ENCODE data around the gene ZC3H4. TPM values are rescaled to one million over a fixed set of nuclear protein-coding genes. Genes with fewer than 3 reads are reported as not detected.
"Not testable (repeated sequence)": the region's sequence is repeated elsewhere in the genome, so short reads cannot be mapped to it uniquely, and the experiment has no call there.

ZC3H4 gene
- total RNA-seq, 1 experiment from 2014 or later, result 7.5 TPM

DNA sequence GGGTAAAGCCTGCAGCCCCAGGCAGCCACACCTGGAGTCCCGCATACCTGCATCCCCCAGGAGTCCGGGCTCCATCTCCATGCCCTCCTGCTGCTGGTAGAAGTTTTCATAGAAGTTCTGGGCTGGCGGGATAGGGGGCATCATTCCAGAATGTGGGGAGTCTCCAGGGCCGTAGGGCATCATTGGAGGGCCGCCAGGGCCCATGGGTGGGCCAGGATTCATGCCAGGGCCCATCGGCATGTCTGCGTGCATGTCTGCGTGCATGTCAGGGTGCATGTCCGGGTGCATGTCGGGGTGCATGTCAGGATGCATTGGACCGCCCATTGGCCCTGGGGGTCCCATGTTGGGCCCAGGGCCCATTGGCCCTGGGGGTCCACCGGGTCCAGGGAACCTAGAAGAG, 41.8 kb downstream of the ZC3H4 start:
- in situ Hi-C loops (cut with HindIII; ENCODE audit: low pct_unique_long_range_greater_than_20kb, low sequenced_read_pairs), result no loop called here
- no peak for DNase-seq (ENCODE audit: low read depth, low spot score)

DNA sequence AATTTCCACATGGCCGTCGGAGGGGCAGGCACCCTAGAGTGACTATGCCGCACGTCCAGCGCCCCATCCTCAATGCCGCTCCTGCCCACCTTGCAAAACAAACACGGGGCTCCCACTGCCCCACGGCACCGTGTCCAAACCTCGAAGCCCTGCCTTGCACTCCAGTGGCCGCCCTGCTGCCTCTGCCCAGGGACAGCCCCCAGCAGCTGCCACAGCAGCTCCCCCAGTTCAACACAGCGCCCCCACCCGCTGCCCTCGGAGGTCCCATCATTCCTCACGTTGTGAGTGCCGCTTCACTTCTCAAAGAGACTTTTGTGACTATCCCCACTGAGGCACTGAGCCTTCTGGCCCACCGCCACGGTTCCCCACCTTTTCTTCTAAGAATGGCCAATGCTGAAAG, 42.8 kb downstream of the ZC3H4 start:
- in situ Hi-C loops (cut with HindIII; ENCODE audit: low pct_unique_long_range_greater_than_20kb, low sequenced_read_pairs), result no loop called here
- DNase-seq (ENCODE audit: low read depth, low spot score), result no peak

DNA sequence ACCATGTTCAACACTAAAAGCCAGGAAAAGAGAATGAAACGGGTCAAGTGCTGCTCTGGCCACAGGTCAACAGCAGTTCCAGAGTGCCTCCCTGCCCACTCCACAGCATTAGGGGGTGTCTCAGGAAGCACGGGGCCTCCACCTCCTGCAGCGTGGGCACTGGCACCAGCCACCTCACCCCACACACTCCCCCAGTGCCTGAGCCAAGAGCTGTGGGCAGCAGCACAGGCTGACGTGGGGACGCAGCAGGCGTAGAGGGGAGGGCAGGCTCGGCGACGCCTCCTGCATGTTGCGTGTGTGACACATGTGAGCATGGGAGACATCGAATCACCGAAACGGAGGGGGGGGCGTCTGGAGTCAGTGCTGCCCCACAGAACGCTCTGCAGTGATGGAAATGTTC, 43.8 kb downstream of the ZC3H4 start:
- in situ Hi-C loops (cut with HindIII; ENCODE audit: low pct_unique_long_range_greater_than_20kb, low sequenced_read_pairs), result no loop called here
- no peak for DNase-seq (ENCODE audit: low read depth, low spot score)

DNA sequence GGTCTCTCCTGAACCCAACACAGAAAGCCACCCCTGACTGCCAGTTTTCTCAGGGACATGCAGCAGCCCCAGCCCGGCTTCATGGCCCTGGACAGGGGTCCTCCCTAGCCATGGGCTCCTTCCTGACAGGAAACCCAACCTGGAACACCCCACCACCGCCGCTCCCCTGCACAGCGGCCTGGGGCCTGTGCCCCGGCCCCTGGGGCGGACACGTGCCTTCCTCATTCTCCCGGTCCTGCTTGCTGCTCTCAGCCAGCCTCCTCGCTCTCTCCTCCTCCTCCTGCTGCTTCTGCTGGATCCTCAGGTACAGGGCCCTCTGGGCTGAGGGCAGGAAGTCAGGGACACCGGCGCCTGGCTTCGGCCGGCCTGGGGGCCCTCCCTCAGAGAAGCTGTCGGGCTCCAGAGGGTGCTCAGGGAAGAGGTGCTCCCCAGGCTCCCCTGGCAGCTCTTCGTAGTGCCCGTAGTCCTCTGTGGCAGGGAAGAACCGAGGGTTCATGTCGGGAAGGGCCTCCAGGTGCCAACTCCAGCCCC, 44.6 kb downstream of the ZC3H4 start:
- in situ Hi-C loops (cut with HindIII; ENCODE audit: low pct_unique_long_range_greater_than_20kb, low sequenced_read_pairs), result no loop called here
- no peak for DNase-seq (ENCODE audit: low read depth, low spot score)

DNA sequence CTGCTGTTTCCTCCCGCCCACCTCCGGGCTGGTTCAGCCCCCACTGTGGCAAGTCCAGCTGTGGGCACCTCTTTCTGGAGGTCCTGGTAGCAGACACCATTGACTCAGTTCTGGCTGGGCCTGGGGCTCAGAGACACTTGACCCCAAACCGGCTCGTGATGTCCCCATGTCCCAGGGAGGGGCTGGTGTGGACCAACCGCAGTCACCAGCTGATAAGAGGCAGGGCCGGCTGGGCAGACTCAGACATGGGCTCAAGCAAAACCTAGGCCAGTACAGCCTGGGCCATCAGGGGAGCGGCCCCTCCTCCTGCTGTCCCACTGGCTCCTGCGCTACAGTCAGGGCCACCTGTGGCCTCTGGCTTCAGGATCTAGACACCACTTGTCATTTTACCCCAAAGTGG, 45.3 kb downstream of the ZC3H4 start:
- in situ Hi-C loops (cut with HindIII; ENCODE audit: low pct_unique_long_range_greater_than_20kb, low sequenced_read_pairs), result no loop called here
- no peak for DNase-seq (ENCODE audit: low read depth, low spot score)

DNA sequence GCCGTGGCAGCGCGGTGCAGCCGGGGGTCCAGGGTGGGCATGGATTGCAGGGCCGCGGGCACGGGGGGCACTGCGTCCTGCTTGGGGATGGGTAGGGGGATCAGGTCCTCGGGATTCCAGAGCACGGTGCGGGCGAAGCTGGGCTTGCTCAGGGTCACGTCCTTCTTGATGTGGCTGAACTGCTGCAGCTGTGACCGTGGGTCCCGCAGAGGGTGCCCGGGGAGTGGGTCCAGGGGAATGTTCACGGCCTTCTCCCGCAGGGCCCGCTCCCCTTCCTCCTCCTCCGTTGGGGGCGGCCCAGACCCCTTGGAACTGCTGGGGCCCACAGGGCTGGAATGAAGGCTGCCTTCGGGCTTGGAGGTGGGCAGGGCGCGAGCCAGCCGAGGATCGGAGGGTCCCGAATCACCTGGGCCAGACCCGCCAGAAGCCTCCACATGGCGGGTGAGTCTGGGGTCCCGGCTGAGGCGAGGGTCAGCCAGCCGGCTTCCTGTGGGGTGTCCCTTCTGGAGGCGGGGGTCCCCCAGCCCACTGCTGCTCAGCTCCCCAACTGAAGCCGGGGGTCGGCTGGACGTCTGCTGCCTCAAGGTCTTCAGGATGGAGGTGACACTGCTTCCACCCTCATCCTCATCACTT, 46.2 kb downstream of the ZC3H4 start:
- in situ Hi-C loops (cut with HindIII; ENCODE audit: low pct_unique_long_range_greater_than_20kb, low sequenced_read_pairs), result no loop called here
- DNase-seq (ENCODE audit: low read depth, low spot score), result no peak

DNA sequence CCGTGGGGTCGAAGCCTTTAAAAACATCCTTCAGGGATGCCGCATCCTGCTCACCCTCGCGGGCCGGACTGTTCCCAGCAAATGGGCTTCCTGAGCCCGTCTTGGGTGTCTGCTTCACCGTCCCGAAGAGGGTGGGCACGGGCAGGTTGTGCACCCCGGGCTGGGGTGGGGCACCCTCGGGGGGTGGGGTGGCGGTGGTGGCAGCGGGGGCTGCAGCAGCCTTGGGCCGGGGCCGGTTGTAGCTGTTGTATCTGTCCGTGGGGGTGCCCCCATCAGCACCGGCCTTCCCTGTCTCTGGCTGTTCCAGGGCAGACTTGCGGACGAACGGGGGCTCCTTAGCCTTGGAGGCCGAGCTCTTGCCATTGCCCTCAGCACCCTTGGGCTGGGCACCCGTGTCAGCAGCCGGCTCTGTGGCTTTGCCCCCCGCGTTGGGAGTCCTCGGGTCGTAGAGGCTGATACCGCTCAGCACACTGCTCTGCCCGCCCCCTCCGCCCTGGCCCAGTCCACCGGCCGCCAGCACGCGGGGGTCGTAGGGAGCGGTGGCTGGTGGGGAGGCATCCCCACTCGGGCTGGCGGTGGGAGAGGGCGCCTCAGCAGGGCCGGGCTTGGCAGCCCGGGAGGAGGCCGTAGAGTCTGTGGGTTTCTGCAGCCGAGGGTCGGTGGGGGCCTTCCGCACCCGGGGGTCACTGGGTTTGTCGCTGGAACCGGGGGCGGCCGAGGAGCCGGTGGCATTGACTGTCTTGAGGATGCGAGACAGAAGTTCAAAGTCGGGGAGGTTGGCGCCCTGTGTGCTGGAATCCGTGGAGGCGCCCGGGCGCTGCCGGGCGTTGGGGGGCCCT, 47.0 kb downstream of the ZC3H4 start:
- in situ Hi-C loops (cut with HindIII; ENCODE audit: low pct_unique_long_range_greater_than_20kb, low sequenced_read_pairs), result no loop called here
- DNase-seq (ENCODE audit: low read depth, low spot score), result no peak

DNA sequence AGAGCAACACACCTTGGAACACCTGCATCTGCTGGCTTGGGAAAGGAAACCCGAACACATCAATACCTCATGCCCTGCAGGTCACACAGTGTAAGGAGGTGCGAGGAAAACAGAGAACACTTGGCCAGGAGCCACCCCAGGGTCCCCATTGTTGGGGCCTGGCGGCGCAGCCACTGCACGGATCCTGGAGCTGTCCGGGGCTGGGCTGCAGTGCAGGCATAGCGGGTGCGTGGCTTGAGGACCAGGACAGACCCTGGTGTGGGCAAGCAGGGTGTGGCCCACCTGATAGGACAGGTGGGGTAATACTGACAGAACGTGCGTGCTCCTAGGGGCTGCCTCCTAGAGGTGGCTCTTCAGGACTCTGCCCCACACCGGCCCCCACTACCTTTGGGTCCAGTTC, 48.3 kb downstream of the ZC3H4 start:
- DNase-seq (ENCODE audit: low read depth, low spot score), result no peak
- in situ Hi-C loops (cut with HindIII; ENCODE audit: low pct_unique_long_range_greater_than_20kb, low sequenced_read_pairs), result no loop called here

DNA sequence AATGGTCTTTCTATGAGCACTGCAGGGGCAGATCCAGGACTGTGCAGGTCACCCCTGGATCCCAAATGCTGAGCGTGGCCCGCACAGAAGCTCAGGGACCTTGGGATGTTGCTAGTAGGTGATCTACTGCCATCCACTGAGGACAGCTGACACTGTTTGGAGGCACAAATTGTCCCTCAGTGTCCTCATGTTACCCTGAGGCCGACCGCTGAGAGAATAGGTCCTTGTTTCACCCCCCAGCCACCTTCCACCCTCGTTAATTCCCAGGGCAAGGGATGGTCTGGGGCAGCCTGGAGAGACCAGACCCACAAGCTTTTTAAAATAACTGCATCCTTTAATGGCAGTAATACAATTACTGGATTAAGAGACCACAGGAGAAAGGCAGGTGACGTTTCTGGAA, 49.7 kb downstream of the ZC3H4 start:
- in situ Hi-C loops (cut with HindIII; ENCODE audit: low pct_unique_long_range_greater_than_20kb, low sequenced_read_pairs), result no loop called here
- no peak for DNase-seq (ENCODE audit: low read depth, low spot score)

DNA sequence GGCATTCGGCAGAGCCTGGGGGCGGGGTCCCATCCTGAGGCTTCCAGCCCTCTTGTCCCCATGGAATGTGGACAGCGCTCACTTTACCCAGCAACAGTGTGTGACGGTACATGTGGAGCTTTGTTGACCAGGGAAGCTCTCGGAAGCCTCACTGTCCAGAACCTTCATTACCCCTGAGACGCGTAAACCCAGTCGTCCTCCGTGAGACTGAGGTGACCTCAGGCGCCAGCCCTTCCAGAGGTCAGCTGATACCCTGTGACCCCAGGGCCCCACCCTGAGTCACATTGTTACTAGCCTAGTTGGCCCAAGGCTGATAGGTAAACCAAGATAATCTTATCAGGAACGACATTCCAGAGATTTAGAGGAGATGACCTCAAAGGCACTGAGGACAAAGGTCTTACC, 55.0 kb downstream of the ZC3H4 start:
- no peak for DNase-seq (ENCODE audit: low read depth, low spot score)
- in situ Hi-C loops (cut with HindIII; ENCODE audit: low pct_unique_long_range_greater_than_20kb, low sequenced_read_pairs), result no loop called here

DNA sequence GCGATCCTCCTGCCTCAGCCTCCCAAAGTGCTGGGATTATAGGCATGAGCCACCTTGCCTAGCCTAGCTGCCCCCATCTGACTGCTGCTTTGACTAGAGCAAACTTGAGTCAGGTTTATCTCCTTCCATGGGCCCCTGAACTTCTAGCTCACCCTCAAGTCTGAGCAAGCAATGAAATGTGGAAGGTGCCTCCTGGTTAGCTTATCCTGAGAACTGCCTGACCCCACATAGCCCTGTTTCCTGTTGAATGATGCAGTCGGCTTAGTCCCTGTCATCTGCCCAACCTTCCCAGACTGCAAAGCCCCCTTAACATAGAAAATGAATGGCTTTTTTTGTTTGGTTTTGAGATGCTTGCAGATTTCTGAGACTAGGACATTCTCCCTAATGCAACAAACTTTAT, 56.2 kb downstream of the ZC3H4 start:
- no peak for DNase-seq (ENCODE audit: low read depth, low spot score)
- in situ Hi-C loops (cut with HindIII; ENCODE audit: low pct_unique_long_range_greater_than_20kb, low sequenced_read_pairs), result no loop called here

DNA sequence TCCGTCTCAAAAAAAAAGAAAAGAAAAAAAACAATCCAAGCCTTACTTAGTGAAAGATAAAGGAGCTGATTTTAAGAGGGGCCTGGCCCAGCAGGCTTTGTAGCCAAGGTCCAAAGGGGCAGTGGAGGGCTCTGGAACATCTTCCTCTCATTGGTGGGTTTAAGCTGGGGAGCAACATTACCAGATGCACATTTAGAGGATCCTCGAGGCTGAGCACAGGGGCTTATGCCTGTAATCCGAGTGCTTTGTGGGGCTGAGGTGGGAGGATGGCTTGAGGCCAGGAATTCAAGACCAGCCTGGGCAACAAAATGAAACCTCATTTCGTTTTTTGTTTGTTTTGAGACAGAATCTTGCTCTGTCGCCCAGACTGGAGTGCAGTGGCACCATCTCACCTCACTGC, 57.2 kb downstream of the ZC3H4 start:
- no peak for DNase-seq (ENCODE audit: low read depth, low spot score)
- in situ Hi-C loops (cut with HindIII; ENCODE audit: low pct_unique_long_range_greater_than_20kb, low sequenced_read_pairs), result no loop called here

DNA sequence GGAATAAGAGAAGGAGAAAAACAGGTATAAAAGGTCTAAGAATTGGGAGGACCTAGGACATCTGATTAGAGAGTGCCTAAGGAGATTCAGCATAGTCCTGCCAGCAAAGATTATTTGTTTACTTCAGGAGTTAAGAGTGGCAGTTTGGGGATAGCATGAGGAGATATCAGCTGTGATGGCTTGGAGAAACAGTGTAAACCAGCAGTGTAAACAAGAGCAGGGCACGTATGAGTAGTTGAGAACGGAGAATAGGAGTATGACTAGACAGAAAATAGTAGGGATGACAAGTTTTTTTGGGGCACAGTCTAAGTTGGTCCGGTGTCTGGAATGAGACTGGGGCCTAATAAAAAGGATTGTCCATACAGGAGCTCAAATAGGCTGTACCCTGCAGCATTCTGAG, 63.0 kb downstream of the ZC3H4 start:
- DNase-seq (ENCODE audit: low read depth, low spot score); in situ Hi-C loops (cut with HindIII; ENCODE audit: low pct_unique_long_range_greater_than_20kb, low sequenced_read_pairs): not testable (repeated sequence)

DNA sequence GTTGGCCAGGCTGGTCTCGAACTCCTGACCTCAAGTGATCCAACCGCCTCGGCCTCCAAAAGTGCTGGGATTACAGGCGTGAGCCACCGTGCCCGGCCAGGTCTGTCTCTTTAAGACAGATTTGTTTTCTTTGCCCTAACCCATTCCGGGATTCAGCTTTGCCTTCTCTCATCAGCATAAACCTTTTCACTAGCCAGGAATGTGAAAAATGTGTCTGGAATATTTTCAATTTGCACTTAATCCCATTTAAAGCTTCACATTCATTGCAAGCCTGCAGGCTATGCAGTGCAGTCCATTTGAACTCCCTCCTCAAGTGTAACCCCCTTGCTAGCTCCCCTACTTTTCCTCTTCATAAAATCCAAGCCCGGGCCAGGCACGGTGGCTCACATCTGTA, 64.3 kb downstream of the ZC3H4 start:
- in situ Hi-C loops (cut with HindIII; ENCODE audit: low pct_unique_long_range_greater_than_20kb, low sequenced_read_pairs), result no loop called here
- DNase-seq (ENCODE audit: low read depth, low spot score), result no peak

DNA sequence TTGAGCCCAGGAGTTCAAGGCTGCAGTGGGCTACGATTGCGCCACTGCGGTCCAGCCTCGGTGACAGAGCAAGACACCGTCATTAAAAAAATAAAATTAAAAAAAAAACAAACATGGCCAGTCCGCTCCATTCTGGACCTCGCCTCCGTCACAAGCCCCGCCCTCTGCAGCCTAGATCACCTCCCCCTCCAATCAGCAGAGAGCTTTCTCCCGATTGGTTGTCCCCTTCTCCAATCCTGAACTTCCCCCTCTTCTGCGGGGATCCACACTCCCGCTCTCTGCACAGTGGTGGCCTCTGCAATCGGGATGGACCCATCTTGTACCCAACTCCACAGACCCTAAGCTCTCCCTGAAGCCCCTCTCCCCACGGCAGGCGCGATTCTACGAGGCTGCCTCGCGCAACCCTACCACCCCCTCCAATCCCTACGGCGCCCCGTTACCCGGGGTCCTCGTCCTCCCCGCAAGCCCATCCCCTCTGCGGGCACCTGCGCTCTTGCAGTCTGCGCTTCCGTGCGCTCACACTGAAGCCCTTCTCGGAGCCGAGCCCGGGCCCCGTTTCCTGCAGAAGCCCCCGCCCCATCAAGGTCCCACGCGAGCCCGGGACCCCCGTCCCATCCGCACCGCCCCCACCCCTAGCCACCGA, 65.7 kb downstream of the ZC3H4 start:
- peak; percentile 88 for DNase-seq (ENCODE audit: low read depth, low spot score)
- in situ Hi-C loops (cut with HindIII; ENCODE audit: low pct_unique_long_range_greater_than_20kb, low sequenced_read_pairs), result no loop called here

DNA sequence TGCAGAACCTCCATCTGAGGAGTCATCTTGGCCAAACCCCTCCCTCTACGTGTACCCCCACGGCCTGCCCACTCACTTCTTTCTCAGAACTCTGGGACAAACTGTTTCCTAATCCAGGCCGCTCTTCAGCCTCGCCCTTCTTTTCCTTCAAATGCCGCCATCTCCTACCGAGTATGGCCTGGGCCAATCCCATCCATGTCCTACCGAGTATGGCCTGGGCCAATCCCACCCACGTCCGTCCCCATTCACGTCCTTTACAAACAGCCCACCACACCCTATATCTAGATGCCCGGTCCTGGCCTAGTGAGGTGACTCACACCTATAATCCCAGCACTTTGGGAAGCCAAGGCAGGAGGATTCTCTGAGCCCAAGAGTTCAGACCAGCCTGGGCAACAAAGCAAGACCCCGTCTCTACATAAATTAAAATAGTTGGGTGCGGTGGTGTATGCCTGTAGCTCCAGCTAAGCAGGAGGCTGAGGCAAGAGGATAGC, 66.3 kb downstream of the ZC3H4 start:
- DNase-seq (ENCODE audit: low read depth, low spot score), result no peak
- in situ Hi-C loops (cut with HindIII; ENCODE audit: low pct_unique_long_range_greater_than_20kb, low sequenced_read_pairs), result no loop called here

DNA sequence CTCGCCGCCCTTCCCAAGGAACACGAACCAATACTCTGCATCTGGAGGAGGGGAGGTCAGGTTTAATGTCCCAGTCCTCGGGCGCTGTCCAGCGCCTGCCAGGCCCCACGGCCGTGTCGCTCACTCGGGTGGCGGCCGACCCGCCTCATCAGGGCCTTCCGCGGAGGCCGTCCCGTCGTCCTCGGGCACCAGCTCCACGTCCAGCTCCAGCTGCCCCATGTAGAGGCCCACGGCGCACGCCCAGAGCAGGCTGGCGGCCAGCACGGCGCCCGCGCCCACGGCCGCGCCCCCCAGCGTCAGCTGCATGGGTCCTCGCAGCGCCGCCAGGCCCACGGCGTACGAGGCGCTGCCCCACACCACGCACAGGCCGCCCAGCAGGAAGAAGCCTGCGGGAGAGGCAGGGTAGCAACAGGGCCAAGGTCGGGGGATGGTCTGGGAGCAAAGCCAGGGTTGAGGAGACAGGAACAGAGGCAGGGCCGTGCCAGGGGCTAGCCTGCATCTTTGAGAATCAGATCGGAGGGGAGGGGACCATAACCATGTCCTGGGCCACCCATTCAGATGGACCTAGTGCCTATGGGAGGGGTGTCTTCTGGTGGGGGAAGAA, 67.6 kb downstream of the ZC3H4 start:
- no peak for DNase-seq (ENCODE audit: low read depth, low spot score)
- in situ Hi-C loops (cut with HindIII; ENCODE audit: low pct_unique_long_range_greater_than_20kb, low sequenced_read_pairs), result no loop called here
